GM10266 (cell line): ENCODE measurements around the gene KANSL1L.
A peak's percentile ranks its signal among the peaks of the same experiment; 100 is the strongest.

Experiments used
- DNase-seq: peaks from one replicate; pipeline ENCODE4 v3.0.0; 2012; ENCODE audit errors: extremely low spot score
- TF ChIP-seq, protein P1 (sequence below): IDR thresholded peaks from 2 replicates; pipeline ENCODE4 v1.5.1; 2012; ENCODE audit warnings: mild to moderate bottlenecking, low read depth; ENCODE audit not compliant: control insufficient read depth, insufficient read depth; ENCODE audit errors: missing control alignments

KANSL1L gene

DNA sequence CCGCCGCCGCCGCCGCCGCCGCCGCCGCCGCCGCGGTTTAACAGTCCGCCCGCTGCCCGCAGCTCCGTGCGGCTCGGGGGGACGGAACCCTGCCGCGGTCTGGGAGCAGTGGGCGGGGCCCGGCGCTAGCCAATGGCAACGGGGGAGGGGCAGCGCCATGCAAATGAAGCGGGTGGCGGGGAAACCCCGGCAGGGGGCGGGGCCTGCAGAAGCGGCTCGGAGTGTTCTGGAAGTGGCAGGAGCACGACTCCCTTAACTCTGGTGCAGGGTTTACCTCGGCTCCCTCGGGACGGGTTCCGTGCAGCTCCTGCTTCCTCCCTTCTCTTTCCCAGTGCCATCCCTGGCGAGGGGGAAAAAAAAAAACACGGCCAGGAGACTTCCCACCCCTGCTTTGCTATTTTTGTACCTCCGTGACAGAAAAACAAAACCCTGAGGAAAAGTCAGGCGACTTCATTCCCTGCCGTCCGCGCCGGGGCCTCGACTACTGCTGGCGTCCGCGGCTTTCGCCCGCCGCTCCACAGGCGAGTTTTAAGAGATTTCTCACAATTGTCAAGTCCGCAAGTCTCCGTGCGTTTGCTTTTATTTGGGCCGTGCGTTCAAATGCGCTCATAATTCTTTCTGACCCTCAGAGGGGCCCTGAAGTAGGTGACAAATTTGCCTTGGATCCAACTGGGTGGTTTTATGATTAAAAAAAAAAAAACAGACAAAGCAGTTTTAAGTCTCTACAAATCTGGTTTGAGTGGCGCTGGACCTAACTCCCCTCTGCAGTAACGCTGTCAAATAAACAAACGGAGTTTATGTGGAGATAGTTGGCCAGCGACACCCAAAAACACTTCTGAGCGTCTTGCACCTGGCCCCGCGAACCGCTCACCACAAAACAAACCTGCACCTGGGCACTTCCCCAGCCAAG, at the start of gene KANSL1L:
TSS of gene KANSL1L (minus strand) at position 101 of the 910 bp plus-strand sequence. CDS start 16,827 bp downstream, outside the sequence.
- DNase-seq = peak; percentile 92
- TF ChIP-seq, protein P1, sequence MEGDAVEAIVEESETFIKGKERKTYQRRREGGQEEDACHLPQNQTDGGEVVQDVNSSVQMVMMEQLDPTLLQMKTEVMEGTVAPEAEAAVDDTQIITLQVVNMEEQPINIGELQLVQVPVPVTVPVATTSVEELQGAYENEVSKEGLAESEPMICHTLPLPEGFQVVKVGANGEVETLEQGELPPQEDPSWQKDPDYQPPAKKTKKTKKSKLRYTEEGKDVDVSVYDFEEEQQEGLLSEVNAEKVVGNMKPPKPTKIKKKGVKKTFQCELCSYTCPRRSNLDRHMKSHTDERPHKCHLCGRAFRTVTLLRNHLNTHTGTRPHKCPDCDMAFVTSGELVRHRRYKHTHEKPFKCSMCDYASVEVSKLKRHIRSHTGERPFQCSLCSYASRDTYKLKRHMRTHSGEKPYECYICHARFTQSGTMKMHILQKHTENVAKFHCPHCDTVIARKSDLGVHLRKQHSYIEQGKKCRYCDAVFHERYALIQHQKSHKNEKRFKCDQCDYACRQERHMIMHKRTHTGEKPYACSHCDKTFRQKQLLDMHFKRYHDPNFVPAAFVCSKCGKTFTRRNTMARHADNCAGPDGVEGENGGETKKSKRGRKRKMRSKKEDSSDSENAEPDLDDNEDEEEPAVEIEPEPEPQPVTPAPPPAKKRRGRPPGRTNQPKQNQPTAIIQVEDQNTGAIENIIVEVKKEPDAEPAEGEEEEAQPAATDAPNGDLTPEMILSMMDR = no peak

DNA sequence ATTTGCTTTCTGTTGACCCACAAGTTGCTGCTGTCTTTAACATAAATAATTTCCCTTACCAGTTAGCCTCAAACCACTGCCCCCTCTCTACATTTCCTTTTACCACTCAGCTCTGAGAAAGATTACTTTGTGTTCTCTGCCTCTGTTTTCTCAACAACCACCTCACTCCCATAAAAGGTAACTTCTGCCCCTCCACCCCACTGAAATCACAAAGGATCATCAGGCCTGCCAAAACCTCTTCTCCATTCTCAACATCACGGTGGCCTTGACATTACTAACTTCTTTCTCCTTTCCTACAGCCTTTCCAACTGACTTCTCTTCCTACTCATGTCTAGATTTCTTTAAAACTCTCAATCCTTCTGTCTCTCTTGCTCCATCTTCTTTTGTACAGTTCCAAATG, 43.9 kb upstream of the KANSL1L start:
- TF ChIP-seq, protein P1 = no peak
- DNase-seq = no peak

DNA sequence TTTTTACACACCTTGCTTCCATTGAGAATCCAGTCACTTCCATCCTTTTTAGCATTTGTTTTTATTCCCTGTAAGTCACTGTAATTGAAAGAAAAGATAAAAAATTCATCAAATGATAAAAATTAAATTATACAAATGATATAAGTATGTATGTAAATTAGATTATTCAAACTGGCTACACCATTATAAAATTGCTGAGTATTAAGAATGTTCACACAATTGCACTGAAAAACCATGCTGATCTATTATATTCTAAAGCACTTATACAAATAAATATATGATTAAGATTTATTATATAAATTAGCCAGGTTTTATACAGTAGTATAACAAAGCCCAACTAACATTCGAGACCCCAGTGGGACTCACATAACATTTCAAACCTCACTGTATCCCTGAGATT, 39.0 kb upstream of the KANSL1L start:
- no peak for DNase-seq
- TF ChIP-seq, protein P1 = no peak

DNA sequence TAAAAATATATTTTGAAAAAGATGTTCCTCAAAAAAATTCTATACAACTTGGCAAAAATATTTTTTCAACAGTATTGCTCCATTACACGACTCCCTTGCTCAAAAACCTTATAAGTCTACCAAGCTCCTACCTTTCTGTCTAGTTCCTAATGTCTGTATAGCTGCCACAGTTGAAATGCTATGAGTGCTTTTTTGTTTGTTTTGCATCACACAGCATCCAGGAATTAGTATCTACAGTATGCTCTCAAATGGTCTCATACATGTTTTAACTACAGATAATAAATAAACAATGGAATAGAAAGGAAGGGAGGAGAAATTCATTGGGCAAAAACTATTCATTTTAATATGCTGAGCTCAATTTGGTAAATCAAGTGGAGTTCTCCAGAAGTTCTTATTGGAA, 36.7 kb upstream of the KANSL1L start:
- DNase-seq = no peak
- TF ChIP-seq, protein P1 = no peak

- DNase-seq = no peak
- TF ChIP-seq, protein P1 = no peak
Measured at GRCh38 chr2:210203558-210203957, 32.3 kb upstream of the KANSL1L start.

GRCh38 chr2:210203147-210203546, 31.9 kb upstream of the KANSL1L start:
- TF ChIP-seq, protein P1 = no peak
- DNase-seq = no peak

- DNase-seq = no peak
- TF ChIP-seq, protein P1 = no peak
Measured at GRCh38 chr2:210199854-210200253, 28.6 kb upstream of the KANSL1L start.
